ENCODE measurements around the gene KIF5C.

DNA sequence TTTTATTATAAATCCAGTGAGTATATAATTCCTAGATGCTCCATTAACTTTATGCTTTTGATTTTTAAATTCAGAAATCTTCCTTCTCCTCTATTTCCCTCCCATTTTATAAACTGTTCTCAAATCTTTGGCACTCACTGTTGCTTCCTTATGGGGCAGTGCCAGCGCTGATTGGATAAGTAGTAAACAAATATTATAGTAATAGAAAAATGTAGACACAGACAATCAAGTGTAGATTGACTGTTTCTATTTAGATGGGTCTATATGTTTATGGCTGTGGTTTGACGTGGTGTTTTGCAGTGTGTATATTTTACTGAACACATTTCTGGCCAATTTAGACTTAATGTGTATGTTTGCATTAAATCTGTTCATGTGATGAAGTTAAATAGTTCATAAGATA lies 200.1 kb downstream of the KIF5C start:
- TF ChIP-seq, protein P1, sequence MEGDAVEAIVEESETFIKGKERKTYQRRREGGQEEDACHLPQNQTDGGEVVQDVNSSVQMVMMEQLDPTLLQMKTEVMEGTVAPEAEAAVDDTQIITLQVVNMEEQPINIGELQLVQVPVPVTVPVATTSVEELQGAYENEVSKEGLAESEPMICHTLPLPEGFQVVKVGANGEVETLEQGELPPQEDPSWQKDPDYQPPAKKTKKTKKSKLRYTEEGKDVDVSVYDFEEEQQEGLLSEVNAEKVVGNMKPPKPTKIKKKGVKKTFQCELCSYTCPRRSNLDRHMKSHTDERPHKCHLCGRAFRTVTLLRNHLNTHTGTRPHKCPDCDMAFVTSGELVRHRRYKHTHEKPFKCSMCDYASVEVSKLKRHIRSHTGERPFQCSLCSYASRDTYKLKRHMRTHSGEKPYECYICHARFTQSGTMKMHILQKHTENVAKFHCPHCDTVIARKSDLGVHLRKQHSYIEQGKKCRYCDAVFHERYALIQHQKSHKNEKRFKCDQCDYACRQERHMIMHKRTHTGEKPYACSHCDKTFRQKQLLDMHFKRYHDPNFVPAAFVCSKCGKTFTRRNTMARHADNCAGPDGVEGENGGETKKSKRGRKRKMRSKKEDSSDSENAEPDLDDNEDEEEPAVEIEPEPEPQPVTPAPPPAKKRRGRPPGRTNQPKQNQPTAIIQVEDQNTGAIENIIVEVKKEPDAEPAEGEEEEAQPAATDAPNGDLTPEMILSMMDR (IDR thresholded peaks at IDR 0.05) = no peak
- TF ChIP-seq EP300 (IDR thresholded peaks at IDR 0.05; ENCODE audit: low read depth) (no peak), POLR2AphosphoS5 (IDR thresholded peaks at IDR 0.05) (no peak), POLR2A (IDR thresholded peaks at IDR 0.05) (no peak)
